Activated CD8-positive, alpha-beta T cell treated with anti-CD3 and anti-CD28 coated beads for 36 hours (primary cell): ENCODE measurements around the gene SLC16A4. TPM values are rescaled to one million over a fixed set of nuclear protein-coding genes. Genes with fewer than 3 reads are reported as not detected.

Source experiments
- ATAC-seq: fragments of 200-7000 bp; cut with Tn5 transposase; one replicate; pipeline ENCODE4 v1.10.0; 2021; ENCODE audit warnings: mild to moderate bottlenecking, moderate library complexity
- CTCF ChIA-PET: fragments of 350-600 bp; sonication (Branson Sonifier 250); formaldehyde crosslinking; loops from one replicate; lab custom pipeline; 2021; ENCODE audit warnings: antibody characterized with exemption; lab: Charles Lee
- POLR2A ChIA-PET: fragments of 350-600 bp; sonication (Branson Sonifier 250); formaldehyde crosslinking; loops from one replicate; lab custom pipeline; 2021; ENCODE audit warnings: antibody characterized with exemption; lab: Charles Lee
- DNase-seq: peaks from one replicate; pipeline ENCODE4 v3.0.0-alpha.2; 2020
- H3K27ac Mint-ChIP-seq: one replicate; pipeline ENCODE4 v1.8.0; 2021; ENCODE audit warnings: mild to moderate bottlenecking, mixed read lengths
- H3K27me3 Mint-ChIP-seq: one replicate; pipeline ENCODE4 v1.8.0; 2021; ENCODE audit warnings: mixed read lengths
- H3K36me3 Mint-ChIP-seq: one replicate; pipeline ENCODE4 v1.8.0; 2021; ENCODE audit warnings: low read depth, mixed read lengths
- H3K4me1 Mint-ChIP-seq: one replicate; pipeline ENCODE4 v1.8.0; 2021; ENCODE audit warnings: low read depth, mixed read lengths
- H3K4me3 Mint-ChIP-seq: one replicate; pipeline ENCODE4 v1.8.0; 2021; ENCODE audit warnings: mild to moderate bottlenecking, moderate library complexity, mixed read lengths
- H3K9me3 Mint-ChIP-seq: one replicate; pipeline ENCODE4 v1.8.0; 2021; ENCODE audit warnings: mixed read lengths
- intact Hi-C: fragments of 100-400 bp; cut with micrococcal nuclease; formaldehyde crosslinking; loops from one replicate; pipeline ENCODE4 v1.10.0; 2022
- total RNA-seq, 2 experiments: library from RNA; stranded (reverse); gene quantifications; one replicate each; pipeline ENCODE4 v1.2.3, GENCODE V29; 2021
- TF ChIP-seq, protein P1 (sequence below): fragments of 200-600 bp; IDR thresholded peaks from one replicate; pipeline ENCODE4 v1.8.0; 2022; ENCODE audit warnings: antibody characterized with exemption, mild to moderate bottlenecking

SLC16A4 gene
- total RNA-seq, 2 experiments from 2014 or later = 0.27 to 0.51 TPM

- Mint-ChIP-seq H3K27ac (no peak overlapping the region), H3K36me3 (no peaks in the 10 kb centered on the region), H3K4me1 (no peaks in the 10 kb centered on the region), H3K9me3 (no peaks in the 10 kb centered on the region), H3K4me3 (no peak overlapping the region), H3K27me3 (peaks cover 7% of the 10 kb centered on the region)
- ChIA-PET POLR2A (no interaction called here), CTCF (interaction anchor here (0.7 to 1.5 kb wide), 6 partner anchors 9 to 219 kb away, joined by 3 to 6 read pairs (median 4); no protein-coding TSS in a partner anchor)
- TF ChIP-seq, protein P1, sequence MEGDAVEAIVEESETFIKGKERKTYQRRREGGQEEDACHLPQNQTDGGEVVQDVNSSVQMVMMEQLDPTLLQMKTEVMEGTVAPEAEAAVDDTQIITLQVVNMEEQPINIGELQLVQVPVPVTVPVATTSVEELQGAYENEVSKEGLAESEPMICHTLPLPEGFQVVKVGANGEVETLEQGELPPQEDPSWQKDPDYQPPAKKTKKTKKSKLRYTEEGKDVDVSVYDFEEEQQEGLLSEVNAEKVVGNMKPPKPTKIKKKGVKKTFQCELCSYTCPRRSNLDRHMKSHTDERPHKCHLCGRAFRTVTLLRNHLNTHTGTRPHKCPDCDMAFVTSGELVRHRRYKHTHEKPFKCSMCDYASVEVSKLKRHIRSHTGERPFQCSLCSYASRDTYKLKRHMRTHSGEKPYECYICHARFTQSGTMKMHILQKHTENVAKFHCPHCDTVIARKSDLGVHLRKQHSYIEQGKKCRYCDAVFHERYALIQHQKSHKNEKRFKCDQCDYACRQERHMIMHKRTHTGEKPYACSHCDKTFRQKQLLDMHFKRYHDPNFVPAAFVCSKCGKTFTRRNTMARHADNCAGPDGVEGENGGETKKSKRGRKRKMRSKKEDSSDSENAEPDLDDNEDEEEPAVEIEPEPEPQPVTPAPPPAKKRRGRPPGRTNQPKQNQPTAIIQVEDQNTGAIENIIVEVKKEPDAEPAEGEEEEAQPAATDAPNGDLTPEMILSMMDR = no peak
- no peak for ATAC-seq
- no peak for DNase-seq
- intact Hi-C loops = no loop called here
These were observed 36.0 kb upstream of the SLC16A4 start for GRCh38 chr1:110426854-110427253.

DNA sequence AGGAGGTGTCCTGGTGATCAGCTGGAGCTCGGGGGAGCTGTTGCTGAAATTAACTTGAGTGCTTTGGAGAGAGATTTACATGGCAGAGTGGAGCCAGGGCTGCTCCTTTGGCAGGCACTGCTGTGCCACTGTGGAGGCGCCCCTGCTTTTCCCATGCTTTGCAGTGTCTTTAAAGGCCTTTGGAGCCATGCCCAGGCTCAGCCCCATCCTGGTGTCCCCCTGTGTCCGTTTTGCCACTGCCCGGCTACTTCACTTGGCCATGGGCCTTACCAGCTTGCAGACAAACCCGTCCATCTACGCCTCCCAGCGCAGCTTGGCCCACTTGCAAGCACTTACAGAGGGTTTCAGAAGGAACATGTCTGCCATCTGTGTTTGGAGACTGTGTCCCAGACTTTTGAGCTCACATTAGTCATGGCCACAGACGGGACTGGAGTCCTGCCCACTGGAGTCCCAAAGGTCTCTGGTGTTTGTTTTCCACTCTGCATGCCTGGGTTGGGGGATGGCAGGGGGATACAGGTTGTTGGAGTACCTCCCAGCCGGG is 34.9 kb upstream of the SLC16A4 start:
- H3K27ac Mint-ChIP-seq = no peak overlapping the region
- H3K9me3 Mint-ChIP-seq = no peaks in the 10 kb centered on the region
- peaks cover 4% of the 10 kb centered on the region for H3K27me3 Mint-ChIP-seq
- no peak for DNase-seq
- ATAC-seq = no peak
- intact Hi-C loops = no loop called here
- H3K4me3 Mint-ChIP-seq = no peak overlapping the region
- TF ChIP-seq, protein P1 = no peak
- ChIA-PET CTCF (interaction anchor here (1.1 to 1.5 kb wide), 5 partner anchors 10 to 320 kb away, joined by 3 to 6 read pairs (median 4); no protein-coding TSS in a partner anchor), POLR2A (no interaction called here)
- no peaks in the 10 kb centered on the region for H3K36me3 Mint-ChIP-seq
- no peaks in the 10 kb centered on the region for H3K4me1 Mint-ChIP-seq

DNA sequence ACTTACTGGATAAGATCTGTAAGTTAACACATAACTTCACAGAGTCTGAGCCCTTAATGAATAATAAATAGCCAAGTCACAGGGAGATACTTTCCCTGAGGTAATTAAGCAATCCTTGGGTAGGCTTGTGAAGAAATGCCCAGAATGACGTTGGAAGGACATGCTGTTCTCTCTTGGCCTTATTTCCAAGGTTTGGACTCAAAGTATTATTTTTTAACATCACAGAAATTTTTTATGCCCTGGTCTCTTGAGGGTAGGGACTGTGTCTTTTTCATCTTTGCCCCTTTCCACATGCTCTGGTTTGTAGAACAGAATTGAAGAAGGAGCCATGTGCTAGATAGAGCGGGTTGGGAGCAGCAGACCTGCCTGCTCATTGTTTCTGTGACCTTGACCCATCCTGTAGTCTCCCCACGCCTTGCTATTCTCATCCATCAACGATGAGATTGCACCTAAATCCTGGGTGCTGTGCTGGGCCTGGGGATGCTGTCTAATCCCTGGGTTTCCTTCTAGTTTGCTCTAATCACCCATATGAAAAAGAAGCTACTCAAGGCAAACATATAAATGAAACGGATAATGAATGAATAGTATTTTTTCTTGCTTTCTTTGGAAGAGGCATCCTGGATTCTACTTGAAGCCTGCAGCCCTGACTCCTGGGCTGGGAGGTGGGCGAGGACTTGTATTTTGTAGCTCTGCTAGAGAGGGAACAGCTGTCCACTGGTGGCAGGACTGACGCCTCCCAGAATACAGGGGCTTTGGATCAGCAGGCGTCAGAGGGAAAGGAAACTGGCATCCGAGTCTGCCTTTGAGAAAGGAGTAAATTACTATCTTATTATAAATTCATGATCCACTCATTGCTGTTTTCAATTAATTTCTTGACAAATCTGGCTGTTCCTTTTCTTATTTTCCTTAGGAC is 34.1 kb upstream of the SLC16A4 start:
- H3K9me3 Mint-ChIP-seq = no peaks in the 10 kb centered on the region
- intact Hi-C loops = no loop called here
- TF ChIP-seq, protein P1 = no peak
- no peaks in the 10 kb centered on the region for H3K36me3 Mint-ChIP-seq
- H3K4me3 Mint-ChIP-seq = no peak overlapping the region
- peaks cover 4% of the 10 kb centered on the region for H3K27me3 Mint-ChIP-seq
- no peaks in the 10 kb centered on the region for H3K4me1 Mint-ChIP-seq
- H3K27ac Mint-ChIP-seq = no peak overlapping the region
- DNase-seq (no peak), ATAC-seq (no peak)
- CTCF ChIA-PET = interaction anchor here (1.1 to 1.5 kb wide), 4 partner anchors 35 to 319 kb away, joined by 3 to 4 read pairs (median 4); no protein-coding TSS in a partner anchor
- POLR2A ChIA-PET = no interaction called here

DNA sequence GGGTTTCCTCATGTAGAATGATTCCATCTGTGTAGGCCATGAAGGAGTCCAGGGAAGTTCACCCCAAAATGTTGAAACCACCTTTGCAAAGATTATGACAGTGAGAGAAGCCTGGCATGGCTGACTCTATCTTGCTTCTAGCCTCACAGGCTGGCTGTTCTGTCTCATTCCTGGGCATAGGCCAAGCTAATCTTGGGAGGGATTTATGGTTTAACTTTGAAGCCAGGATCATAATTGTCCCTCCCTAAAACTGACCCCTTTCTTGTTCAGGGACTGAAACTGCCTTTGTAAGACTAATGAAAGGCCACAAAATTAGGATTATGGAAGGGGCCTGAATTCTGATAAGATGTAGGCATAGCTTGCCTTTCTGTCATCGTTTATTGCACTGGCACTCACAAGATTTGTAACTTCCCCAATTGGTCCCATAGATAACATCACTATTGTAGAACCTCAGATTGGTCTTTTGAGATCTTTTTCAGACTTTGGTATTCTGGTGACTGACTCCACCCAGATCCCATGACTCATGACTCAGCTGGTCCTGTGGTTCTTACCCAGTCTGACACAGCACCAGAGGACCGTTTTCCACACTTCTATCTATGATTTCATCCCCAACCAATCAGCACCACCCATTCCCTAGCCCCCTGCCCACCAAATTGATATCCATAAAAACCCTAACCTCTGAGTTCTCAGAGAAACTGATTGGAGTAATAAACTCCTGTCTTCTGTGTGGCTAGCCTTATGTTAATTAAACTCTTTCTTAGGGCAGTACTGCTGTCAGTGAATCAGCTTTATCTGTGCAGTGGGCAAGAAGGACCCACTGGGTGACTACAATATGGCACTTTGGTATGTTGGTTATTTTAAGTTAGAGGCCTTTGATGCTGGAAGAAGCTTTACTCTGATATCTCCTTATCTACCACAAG is 30.3 kb upstream of the SLC16A4 start:
- TF ChIP-seq, protein P1 = no peak
- DNase-seq (peak; percentile 21), ATAC-seq (no peak)
- POLR2A ChIA-PET = interaction anchor here (1.3 kb wide), 1 partner anchor 9 kb away, joined by 3 read pairs; no protein-coding TSS in a partner anchor
- Mint-ChIP-seq H3K27ac (no peak overlapping the region), H3K4me3 (no peak overlapping the region), H3K4me1 (no peaks in the 10 kb centered on the region), H3K36me3 (no peaks in the 10 kb centered on the region), H3K9me3 (no peaks in the 10 kb centered on the region), H3K27me3 (peaks cover 4% of the 10 kb centered on the region)
- CTCF ChIA-PET = interaction anchor here (0.8 to 3.9 kb wide), 3 partner anchors 9 to 75 kb away, joined by 3 to 22 read pairs (median 6); no protein-coding TSS in a partner anchor
- intact Hi-C loops = no loop called here
